GM12873 (cell line): ENCODE measurements around the gene MYPOP.
A peak's percentile ranks its signal among the peaks of the same experiment; 100 is the strongest.

Experiments used
- CTCF ChIP-seq: IDR thresholded peaks from 2 replicates; pipeline ENCODE4 v1.5.1; 2012; ENCODE audit warnings: low read depth, mild to moderate bottlenecking, moderate library complexity, low read length, control low read depth; ENCODE audit not compliant: insufficient read depth; ENCODE audit errors: missing control alignments

Gene MYPOP

GRCh38 chr19:45934551-45935230 is 32.3 kb upstream of the MYPOP start:
- no peak for TF ChIP-seq CTCF

DNA sequence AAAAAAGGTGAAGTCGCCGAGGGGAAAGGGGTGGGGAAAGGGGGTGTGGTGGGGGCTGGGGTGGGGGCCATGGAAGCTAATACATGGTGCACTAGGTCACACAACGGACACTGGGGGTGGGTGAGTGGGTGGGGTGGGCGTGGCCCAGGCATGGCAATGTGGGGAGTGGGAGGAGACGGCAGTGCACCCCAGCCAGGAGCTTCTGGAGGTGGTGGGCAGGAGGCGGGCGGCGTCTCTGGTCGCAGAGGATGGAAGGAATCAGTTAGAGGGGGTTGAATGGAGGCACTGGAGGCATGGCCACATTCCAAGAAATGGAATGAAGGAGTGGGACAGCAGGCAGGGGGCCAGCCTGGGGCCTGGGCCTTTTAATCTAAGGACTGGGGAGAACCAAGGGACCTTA is 31.3 kb upstream of the MYPOP start:
- no peak for TF ChIP-seq CTCF

GRCh38 chr19:45931055-45931454 is 28.6 kb upstream of the MYPOP start:
- no peak for TF ChIP-seq CTCF

DNA sequence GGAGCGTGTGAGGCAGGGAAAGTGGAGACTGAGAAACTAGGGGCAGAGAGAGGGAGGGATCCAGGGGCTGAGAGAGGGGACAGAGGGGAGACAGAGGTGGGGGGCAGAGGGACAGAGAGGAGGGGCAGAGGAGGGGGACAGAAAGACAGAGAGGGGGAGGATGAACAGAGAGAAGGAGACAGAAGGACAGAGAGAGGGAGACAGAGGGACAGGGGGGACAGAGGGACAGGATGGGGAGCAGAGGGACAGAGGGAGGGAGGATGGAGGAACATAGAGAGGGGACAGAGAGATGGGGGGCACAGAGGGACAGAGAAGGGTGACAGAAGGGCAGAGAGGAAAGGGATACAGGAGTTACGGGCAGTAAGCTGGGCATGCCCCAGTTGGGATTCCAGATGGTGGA is 26.8 kb upstream of the MYPOP start:
- TF ChIP-seq CTCF = no peak

DNA sequence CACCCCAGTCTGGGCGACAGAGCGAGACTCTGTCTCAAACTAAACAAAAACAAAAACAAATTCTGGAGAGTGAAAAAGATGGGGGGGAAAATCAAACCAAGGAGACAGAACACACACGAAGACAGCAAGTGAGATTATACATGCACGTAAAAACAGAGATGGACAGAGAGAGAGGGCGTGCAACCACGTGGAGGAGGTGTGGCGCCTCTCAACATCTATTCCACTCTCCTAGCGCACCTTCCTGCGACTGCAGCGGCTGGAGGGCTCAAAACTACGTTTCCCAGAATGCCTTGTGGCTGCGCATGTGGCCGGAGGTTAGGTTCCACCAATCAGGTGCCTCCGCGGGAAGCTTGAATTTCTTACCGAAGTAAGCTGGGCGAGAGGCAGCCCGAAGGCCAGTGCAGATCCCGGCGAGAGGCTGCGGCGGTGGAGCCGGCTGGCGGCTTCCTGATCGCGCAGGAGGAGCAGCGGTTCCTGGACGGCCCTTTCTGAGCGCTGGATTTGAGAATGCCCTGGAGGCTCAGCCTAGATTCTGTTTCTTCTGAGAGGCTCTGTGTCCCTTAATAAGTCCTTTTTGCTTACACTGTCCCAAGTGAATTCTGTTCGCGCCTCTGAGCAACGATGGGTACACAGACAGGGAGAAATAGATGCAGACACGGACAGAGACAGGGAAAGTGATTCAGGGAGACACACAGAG is 25.3 kb upstream of the MYPOP start:
- TF ChIP-seq CTCF = no peak

GRCh38 chr19:45924891-45925447 is 22.6 kb upstream of the MYPOP start:
- no peak for TF ChIP-seq CTCF

- peak; percentile 53 for TF ChIP-seq CTCF
These were observed 19.9 kb upstream of the MYPOP start for GRCh38 chr19:45922281-45922680.
